HepG2 (cell line): ENCODE results near the gene COQ4. TPM values are rescaled to one million over a fixed set of nuclear protein-coding genes. Genes with fewer than 3 reads are reported as not detected.

Experiments used
- FOSL2 ChIP-seq: sonication (generic); formaldehyde crosslinking; IDR thresholded peaks from 2 replicates; pipeline ENCODE4 v1.4.0; 2020; ENCODE audit warnings: missing genetic modification reagents
- MYC ChIP-seq: sonication (generic); formaldehyde crosslinking; IDR thresholded peaks from 2 replicates; pipeline ENCODE4 v1.9.0; 2021; ENCODE audit warnings: missing genetic modification reagents, borderline replicate concordance
- RAD21 ChIP-seq: fragments of 450-650 bp; formaldehyde crosslinking; IDR thresholded peaks from 2 replicates; pipeline ENCODE4 v1.5.0; 2020; ENCODE audit warnings: mild to moderate bottlenecking
- SP5 ChIP-seq: IDR thresholded peaks from 2 replicates; pipeline ENCODE4 v1.6.1; 2016; ENCODE audit warnings: low read depth, borderline replicate concordance
- ZNF383 ChIP-seq: sonication (generic); formaldehyde crosslinking; IDR thresholded peaks from 2 replicates; pipeline ENCODE4 v1.4.0; 2020; ENCODE audit warnings: missing genetic modification reagents, mild to moderate bottlenecking, borderline replicate concordance
- ZNF569 ChIP-seq: sonication (generic); formaldehyde crosslinking; IDR thresholded peaks from 2 replicates; pipeline ENCODE4 v1.5.0; 2020; ENCODE audit warnings: mild to moderate bottlenecking, missing genetic modification reagents, moderate library complexity, borderline replicate concordance
- ZNF703 ChIP-seq: sonication (generic); formaldehyde crosslinking; IDR thresholded peaks from 2 replicates; pipeline ENCODE4 v1.5.1; 2020; ENCODE audit warnings: missing genetic modification reagents, mild to moderate bottlenecking, moderate library complexity, borderline replicate concordance
- ZNF776 ChIP-seq: sonication (generic); formaldehyde crosslinking; IDR thresholded peaks from 2 replicates; pipeline ENCODE4 v1.4.0; 2020; ENCODE audit warnings: mild to moderate bottlenecking, missing genetic modification reagents
- ZSCAN9 ChIP-seq: IDR thresholded peaks from 2 replicates; pipeline ENCODE4 v1.6.1; 2016; ENCODE audit warnings: borderline replicate concordance
- polyA plus RNA-seq, 8 experiments: library from polyadenylated mRNA; depleted of rRNA in 3 of 8; stranded (reverse) in 7 of 8; unstranded in 1 of 8; fragments of >200 nt; fragmentation: Illumina TruSeq in 4 of 8; extraction: Trizol in 4 of 8; gene quantifications; 2 replicates each; pipeline versions ENCODE4 v1.2.1 to v1.2.3, GENCODE V29; 2011 to 2016; ENCODE audit warnings: low read depth in 4 of 8, missing spikeins in 1 of 8, mixed read lengths in 1 of 8; ENCODE audit not compliant: insufficient read depth in 1 of 8
- total RNA-seq, 5 experiments: library from RNA; depleted of rRNA; stranded (reverse); fragments of >200 nt; fragmentation: Illumina TruSeq; extraction: Trizol; gene quantifications; 2 replicates each; pipeline ENCODE4 v1.2.3, GENCODE V29; 2016; ENCODE audit warnings: low read depth in 1 of 5
- TF ChIP-seq, protein P1 (sequence below): sonication (generic); formaldehyde crosslinking; IDR thresholded peaks from one replicate; pipeline ENCODE4 v1.5.1; 2020; ENCODE audit warnings: mild to moderate bottlenecking, missing genetic modification reagents; ENCODE audit errors: not compliant biosample characterization
- TF ChIP-seq, protein P2 (sequence below), 2 experiments: sonication (generic) in 1 of 2; formaldehyde crosslinking in 1 of 2; IDR thresholded peaks; 2 replicates each; pipeline versions ENCODE4 v1.4.0 to v1.6.1; 2016 to 2020; ENCODE audit warnings: borderline replicate concordance in 1 of 2, low read depth in 1 of 2, mild to moderate bottlenecking in 1 of 2, missing genetic modification reagents in 1 of 2
- TF ChIP-seq, protein P3 (sequence below): IDR thresholded peaks from 2 replicates; pipeline ENCODE4 v1.6.1; 2018; ENCODE audit warnings: missing genetic modification reagents, mild to moderate bottlenecking, missing compliant biosample characterization

Gene COQ4
- total and polyA plus RNA-seq, 2 of the 13 experiments (the other 11 are each of a cell fraction or from before 2014, with no cell fraction given), result 26.1 to 36.0 TPM

DNA sequence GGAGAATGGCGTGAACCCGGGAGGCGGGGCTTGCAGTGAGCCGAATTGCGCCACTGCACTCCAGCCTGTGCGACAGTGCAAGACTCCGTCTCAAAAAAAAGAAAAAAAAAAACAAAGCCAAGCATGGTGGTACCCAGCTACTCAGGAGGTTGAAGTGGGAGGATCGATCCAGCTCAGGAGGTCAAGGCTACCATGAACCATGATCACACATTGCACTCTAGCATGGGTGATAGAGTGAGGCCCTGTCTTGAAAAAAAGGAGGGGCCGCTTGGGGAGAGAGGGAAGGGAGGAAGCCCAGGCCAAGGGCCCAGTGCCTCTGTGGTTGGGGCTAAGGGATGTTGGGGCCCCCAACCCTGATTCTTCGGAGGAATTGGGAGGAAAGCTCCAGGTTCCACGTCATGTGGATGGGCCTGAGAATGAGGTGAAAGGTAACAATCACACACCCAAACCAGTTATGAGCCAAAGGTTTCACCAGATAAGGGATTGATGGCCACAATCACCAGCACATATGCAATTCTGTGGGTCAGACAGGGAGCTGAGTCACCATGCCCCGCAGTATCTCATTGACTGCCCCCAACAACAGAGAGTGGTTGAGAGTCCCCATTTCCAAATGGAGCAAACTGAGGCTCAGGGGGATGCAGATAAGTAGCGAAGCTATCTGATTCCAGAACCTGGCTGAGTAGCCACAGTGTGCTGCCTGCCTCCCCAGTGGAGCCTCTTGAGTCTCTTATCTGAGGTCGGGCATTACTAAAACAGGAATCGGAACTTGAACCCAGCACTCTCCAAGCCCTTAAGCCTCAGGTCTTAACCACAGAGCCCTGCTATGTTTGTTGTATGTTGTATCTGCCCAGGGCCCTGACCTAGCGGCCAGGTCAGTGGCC is 26.1 kb upstream of the COQ4 start (continued):
- TF ChIP-seq, protein P1, sequence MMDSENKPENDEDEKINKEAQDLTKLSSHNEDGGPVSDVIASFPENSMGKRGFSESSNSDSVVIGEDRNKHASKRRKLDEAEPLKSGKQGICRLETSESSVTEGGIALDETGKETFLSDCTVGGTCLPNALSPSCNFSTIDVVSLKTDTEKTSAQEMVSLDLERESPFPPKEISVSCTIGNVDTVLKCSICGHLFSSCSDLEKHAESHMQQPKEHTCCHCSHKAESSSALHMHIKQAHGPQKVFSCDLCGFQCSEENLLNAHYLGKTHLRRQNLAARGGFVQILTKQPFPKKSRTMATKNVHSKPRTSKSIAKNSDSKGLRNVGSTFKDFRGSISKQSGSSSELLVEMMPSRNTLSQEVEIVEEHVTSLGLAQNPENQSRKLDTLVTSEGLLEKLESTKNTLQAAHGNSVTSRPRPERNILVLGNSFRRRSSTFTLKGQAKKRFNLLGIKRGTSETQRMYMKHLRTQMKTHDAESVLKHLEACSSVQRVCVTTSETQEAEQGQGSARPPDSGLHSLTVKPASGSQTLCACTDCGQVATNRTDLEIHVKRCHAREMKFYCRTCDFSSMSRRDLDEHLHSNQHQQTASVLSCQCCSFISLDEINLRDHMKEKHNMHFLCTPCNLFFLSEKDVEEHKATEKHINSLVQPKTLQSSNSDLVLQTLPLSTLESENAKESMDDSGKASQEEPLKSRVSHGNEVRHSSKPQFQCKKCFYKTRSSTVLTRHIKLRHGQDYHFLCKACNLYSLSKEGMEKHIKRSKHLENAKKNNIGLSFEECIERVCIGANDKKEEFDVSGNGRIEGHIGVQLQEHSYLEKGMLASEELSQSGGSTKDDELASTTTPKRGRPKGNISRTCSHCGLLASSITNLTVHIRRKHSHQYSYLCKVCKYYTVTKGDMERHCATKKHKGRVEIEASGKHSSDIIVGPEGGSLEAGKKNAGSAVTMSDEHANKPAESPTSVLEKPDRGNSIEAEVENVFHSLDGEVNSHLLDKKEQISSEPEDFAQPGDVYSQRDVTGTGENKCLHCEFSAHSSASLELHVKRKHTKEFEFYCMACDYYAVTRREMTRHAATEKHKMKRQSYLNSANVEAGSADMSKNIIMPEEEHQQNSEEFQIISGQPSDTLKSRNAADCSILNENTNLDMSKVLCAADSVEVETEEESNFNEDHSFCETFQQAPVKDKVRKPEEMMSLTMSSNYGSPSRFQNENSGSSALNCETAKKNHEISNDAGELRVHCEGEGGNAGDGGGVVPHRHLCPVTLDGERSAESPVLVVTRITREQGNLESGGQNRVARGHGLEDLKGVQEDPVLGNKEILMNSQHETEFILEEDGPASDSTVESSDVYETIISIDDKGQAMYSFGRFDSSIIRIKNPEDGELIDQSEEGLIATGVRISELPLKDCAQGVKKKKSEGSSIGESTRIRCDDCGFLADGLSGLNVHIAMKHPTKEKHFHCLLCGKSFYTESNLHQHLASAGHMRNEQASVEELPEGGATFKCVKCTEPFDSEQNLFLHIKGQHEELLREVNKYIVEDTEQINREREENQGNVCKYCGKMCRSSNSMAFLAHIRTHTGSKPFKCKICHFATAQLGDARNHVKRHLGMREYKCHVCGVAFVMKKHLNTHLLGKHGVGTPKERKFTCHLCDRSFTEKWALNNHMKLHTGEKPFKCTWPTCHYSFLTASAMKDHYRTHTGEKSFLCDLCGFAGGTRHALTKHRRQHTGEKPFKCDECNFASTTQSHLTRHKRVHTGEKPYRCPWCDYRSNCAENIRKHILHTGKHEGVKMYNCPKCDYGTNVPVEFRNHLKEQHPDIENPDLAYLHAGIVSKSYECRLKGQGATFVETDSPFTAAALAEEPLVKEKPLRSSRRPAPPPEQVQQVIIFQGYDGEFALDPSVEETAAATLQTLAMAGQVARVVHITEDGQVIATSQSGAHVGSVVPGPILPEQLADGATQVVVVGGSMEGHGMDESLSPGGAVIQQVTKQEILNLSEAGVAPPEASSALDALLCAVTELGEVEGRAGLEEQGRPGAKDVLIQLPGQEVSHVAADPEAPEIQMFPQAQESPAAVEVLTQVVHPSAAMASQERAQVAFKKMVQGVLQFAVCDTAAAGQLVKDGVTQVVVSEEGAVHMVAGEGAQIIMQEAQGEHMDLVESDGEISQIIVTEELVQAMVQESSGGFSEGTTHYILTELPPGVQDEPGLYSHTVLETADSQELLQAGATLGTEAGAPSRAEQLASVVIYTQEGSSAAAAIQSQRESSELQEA (CRISPR knock-in tag), result no peak
- TF ChIP-seq ZNF776 (CRISPR knock-in tag) (no peak), ZSCAN9 (CRISPR knock-in tag) (no peak), MYC (peak; percentile 31; the same call in 1 of the 2 replicates), ZNF703 (CRISPR knock-in tag) (no peak; the same call in 1 of the 2 replicates), FOSL2 (CRISPR knock-in tag) (peak; percentile 7; the same call in 1 of the 2 replicates), ZNF569 (no peak), RAD21 (no peak), ZNF383 (CRISPR knock-in tag) (no peak), SP5 (CRISPR knock-in tag) (peak; percentile 32; the same call in 1 of the 2 replicates)
- TF ChIP-seq, protein P2, sequence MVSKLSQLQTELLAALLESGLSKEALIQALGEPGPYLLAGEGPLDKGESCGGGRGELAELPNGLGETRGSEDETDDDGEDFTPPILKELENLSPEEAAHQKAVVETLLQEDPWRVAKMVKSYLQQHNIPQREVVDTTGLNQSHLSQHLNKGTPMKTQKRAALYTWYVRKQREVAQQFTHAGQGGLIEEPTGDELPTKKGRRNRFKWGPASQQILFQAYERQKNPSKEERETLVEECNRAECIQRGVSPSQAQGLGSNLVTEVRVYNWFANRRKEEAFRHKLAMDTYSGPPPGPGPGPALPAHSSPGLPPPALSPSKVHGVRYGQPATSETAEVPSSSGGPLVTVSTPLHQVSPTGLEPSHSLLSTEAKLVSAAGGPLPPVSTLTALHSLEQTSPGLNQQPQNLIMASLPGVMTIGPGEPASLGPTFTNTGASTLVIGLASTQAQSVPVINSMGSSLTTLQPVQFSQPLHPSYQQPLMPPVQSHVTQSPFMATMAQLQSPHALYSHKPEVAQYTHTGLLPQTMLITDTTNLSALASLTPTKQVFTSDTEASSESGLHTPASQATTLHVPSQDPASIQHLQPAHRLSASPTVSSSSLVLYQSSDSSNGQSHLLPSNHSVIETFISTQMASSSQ (IDR thresholded peaks at IDR 0.05; ENCODE audit: low read depth), result no peak
- TF ChIP-seq, protein P2 (CRISPR knock-in tag; IDR thresholded peaks at IDR 0.05; ENCODE audit: borderline replicate concordance), result no peak
- TF ChIP-seq, protein P3, sequence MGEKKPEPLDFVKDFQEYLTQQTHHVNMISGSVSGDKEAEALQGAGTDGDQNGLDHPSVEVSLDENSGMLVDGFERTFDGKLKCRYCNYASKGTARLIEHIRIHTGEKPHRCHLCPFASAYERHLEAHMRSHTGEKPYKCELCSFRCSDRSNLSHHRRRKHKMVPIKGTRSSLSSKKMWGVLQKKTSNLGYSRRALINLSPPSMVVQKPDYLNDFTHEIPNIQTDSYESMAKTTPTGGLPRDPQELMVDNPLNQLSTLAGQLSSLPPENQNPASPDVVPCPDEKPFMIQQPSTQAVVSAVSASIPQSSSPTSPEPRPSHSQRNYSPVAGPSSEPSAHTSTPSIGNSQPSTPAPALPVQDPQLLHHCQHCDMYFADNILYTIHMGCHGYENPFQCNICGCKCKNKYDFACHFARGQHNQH, result no peak; the same call in 1 of the 2 replicates
